Gastroesophageal sphincter (tissue), 3 donors: ENCODE measurements around the gene MEP1B.

Experiments
- EP300 ChIP-seq: sonication (generic); formaldehyde crosslinking; IDR thresholded peaks from one replicate; pipeline ENCODE4 v1.6.1; 2017; ENCODE audit warnings: antibody characterized with exemption, mild to moderate bottlenecking
- POLR2A ChIP-seq, 2 donors: fragments of 450-650 bp; IDR thresholded peaks; one replicate each; pipeline ENCODE4 v1.6.1; 2017; ENCODE audit warnings: antibody characterized with exemption in 2 of 2, mild to moderate bottlenecking in 2 of 2, moderate library complexity in 1 of 2
- POLR2AphosphoS5 ChIP-seq: sonication (generic); formaldehyde crosslinking; IDR thresholded peaks from one replicate; pipeline ENCODE4 v1.6.1; 2017; ENCODE audit warnings: antibody characterized with exemption
- TF ChIP-seq, protein P1 (sequence below), 4 experiments: fragments of 200-600 bp in 2 of 4; fragments of 450-650 bp in 2 of 4; sonication (generic) in 1 of 4; IDR thresholded peaks; one replicate each; pipeline ENCODE4 v1.5.1; 2017 to 2019; ENCODE audit warnings: antibody characterized with exemption in 4 of 4, mild to moderate bottlenecking in 2 of 4, moderate library complexity in 2 of 4

DNA sequence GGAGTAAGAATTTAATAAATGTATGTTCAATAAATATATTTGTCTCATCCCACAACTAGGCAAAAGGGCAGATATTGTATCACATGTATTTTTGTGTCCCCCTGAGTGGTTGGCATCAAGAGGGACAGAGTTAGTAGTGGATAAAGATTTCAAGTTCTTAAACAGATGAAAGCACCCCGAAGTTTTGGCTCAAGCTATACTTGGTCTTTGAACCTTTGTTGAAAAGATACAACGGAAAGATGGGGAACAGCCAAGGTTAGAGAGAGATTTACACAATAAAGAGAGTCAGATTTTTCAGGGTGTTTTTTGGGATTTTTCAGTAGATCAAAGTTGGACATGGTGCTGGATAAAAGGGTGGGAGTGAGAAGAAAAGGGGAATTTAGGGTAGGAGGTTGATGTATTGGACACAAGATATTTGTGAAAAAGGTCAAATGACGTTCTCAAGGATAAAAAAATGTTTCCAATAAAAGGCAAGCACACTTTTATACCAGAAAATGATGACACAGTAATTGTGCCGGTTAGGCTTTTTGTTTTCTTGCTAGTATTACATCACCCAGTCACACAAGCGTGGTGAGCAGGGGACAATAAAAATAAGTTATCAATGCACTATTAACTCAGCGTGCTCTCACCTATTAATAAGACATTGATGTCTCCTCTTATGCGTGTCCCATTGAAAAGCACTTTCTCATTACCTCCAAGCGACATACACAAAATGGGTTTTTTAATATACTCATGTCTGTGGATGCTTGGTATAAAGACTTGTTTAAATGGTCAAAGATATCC is 59.5 kb downstream of the MEP1B start:
- TF ChIP-seq, protein P1, sequence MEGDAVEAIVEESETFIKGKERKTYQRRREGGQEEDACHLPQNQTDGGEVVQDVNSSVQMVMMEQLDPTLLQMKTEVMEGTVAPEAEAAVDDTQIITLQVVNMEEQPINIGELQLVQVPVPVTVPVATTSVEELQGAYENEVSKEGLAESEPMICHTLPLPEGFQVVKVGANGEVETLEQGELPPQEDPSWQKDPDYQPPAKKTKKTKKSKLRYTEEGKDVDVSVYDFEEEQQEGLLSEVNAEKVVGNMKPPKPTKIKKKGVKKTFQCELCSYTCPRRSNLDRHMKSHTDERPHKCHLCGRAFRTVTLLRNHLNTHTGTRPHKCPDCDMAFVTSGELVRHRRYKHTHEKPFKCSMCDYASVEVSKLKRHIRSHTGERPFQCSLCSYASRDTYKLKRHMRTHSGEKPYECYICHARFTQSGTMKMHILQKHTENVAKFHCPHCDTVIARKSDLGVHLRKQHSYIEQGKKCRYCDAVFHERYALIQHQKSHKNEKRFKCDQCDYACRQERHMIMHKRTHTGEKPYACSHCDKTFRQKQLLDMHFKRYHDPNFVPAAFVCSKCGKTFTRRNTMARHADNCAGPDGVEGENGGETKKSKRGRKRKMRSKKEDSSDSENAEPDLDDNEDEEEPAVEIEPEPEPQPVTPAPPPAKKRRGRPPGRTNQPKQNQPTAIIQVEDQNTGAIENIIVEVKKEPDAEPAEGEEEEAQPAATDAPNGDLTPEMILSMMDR (IDR thresholded peaks at IDR 0.05): no peak
- TF ChIP-seq POLR2A (IDR thresholded peaks at IDR 0.05) (no peak), EP300 (no peak), POLR2AphosphoS5 (no peak)
